Central memory CD4-positive, alpha-beta T cell (primary cell): ENCODE data around the gene ENOX1.

Experiments used
- DNase-seq: peaks from one replicate; pipeline ENCODE4 v3.0.0; 2022

The ENOX1 gene

GRCh38 chr13:43664700-43665191 lies 122.0 kb downstream of the ENOX1 start:
- no peak for DNase-seq

GRCh38 chr13:43663474-43664090 lies 123.2 kb downstream of the ENOX1 start:
- no peak for DNase-seq

DNA sequence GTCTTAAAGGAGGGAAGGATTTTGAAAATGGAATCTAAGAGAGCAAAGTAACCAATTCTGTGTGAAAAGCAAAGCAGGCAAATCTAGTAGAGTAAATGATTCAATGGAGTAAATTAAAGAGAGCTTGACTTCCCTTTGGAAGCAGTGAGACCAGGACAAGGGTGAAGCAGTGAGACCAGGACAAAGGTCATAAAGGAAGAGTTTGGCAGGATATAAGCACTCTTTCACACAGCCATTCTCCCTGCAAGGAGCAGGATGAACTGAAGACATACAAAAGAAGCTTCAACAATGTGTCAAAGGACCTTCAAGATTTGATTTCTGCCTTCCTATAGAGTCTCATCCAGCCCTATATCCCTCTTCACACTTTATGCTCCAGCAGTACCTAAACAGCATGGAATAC lies 123.8 kb downstream of the ENOX1 start:
- no peak for DNase-seq

GRCh38 chr13:43661161-43661830 lies 125.5 kb downstream of the ENOX1 start:
- DNase-seq, result no peak

GRCh38 chr13:43657485-43657884 lies 129.3 kb downstream of the ENOX1 start:
- no peak for DNase-seq

DNA sequence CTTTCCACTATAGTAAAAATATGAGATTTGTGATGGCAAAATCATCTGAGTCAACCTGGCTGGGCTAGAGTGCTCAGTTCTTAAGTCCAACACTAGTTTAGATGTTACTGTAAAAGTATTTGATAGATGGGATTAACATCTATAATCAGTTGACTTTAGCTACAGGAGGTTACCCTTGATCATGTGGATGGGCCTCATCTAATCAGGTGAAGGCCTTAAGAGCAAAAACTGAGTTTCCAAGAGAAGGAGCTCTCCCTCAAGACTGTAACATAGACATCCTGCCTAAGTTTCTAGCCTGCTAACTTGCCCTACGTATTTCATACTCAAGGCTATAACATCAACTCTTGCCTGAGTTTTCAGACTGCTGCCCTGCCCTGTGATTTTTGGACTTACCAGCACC lies 132.8 kb downstream of the ENOX1 start:
- DNase-seq, result no peak

DNA sequence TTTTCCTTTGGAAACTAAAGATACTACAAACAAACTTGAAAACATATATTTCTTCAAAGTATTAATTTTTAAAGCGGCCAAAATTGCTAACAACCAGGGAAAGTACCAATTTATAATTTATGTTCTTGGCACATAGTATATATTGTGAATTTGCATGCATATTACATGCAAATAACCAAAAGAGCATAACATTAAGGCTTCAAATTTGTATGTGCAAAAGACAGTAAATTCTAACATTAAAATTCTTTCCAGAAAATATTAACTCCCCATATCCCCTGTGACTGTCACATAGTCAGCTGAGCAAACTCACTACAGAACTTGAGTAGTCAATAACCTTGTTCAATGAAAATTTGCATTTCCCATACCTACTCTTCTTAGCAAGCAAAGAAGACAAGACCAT lies 133.4 kb downstream of the ENOX1 start:
- DNase-seq, result no peak

GRCh38 chr13:43652760-43653159 lies 134.0 kb downstream of the ENOX1 start:
- DNase-seq, result no peak

GRCh38 chr13:43650882-43651281 lies 135.9 kb downstream of the ENOX1 start:
- no peak for DNase-seq

- DNase-seq, result no peak
Measured at GRCh38 chr13:43648733-43649132, 138.0 kb downstream of the ENOX1 start.

- DNase-seq, result no peak
Measured at GRCh38 chr13:43647471-43647870, 139.3 kb downstream of the ENOX1 start.

- no peak for DNase-seq
Measured at GRCh38 chr13:43640476-43640875, 146.3 kb downstream of the ENOX1 start.

- no peak for DNase-seq
Measured at GRCh38 chr13:43631106-43631505, 155.7 kb downstream of the ENOX1 start.

GRCh38 chr13:43629691-43630480 lies 156.9 kb downstream of the ENOX1 start:
- no peak for DNase-seq

- DNase-seq, result no peak
Measured at GRCh38 chr13:43626994-43627393, 159.8 kb downstream of the ENOX1 start.

DNA sequence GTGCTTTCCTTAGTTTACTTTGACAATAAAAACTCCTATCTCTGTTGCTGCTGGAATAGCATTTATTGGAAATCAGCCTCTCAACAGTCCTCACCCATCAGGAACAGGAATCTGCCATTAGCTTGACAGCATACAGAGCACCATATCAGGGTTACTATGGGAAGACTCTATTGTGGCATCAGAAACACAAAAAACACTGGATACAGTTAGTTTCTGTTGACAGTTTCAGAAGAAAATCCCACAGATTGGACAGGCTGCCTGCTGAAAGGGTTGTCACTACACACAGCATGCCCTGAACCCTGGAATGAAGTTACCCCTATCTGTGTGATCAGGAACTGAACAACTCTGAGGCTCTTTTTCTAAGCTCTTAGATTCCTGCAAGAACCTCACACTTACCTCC lies 172.7 kb downstream of the ENOX1 start:
- no peak for DNase-seq

- no peak for DNase-seq
Measured at GRCh38 chr13:43611281-43612273, 175.2 kb downstream of the ENOX1 start.

GRCh38 chr13:43608400-43609137 lies 178.2 kb downstream of the ENOX1 start:
- no peak for DNase-seq

- no peak for DNase-seq
Measured at GRCh38 chr13:43597599-43597945, 189.2 kb downstream of the ENOX1 start.

GRCh38 chr13:43596924-43597598 lies 189.7 kb downstream of the ENOX1 start:
- no peak for DNase-seq

DNA sequence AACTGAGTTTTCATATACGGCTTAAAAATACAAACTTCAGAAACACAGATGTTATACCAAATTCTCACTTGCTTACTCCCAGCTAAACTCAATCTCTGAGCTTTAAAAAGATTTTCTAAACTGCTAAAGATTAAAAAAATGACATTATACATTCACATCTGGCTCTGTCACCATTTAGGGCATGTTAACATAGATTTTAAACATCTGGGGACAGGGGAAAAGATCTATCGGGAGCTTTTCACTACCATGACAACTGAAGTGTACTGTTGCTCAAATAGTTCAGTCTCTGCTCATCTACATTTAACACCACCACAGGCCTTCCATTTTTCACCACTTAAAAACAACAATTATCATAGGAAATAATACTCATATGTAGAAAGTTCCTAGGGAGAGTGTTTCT lies 190.8 kb downstream of the ENOX1 start:
- no peak for DNase-seq
